ENCODE data around the gene CRTAC1.
A peak's percentile ranks its signal among the peaks of the same experiment; 100 is the strongest.

The CRTAC1 gene

GRCh38 chr10:98029149-98030092 lies 1.0 kb downstream of the CRTAC1 start (continued):
- TF ChIP-seq POU6F1 (CRISPR knock-in tag; IDR thresholded peaks at IDR 0.05; ENCODE audit: borderline replicate concordance, low read depth) = no peak
- no peak for TF ChIP-seq PPARA (CRISPR knock-in tag; IDR thresholded peaks at IDR 0.05; ENCODE audit: borderline replicate concordance)
- TF ChIP-seq TOX (CRISPR knock-in tag; IDR thresholded peaks at IDR 0.05; ENCODE audit: borderline replicate concordance) = no peak
- no peak for TF ChIP-seq CREB5 (CRISPR knock-in tag; IDR thresholded peaks at IDR 0.05; ENCODE audit: low read depth)
- TF ChIP-seq ZFP3 (CRISPR knock-in tag; IDR thresholded peaks at IDR 0.05) = no peak

GRCh38 chr10:98028168-98028770 lies 2.2 kb downstream of the CRTAC1 start:
- no peak for TF ChIP-seq RARB (CRISPR knock-in tag; IDR thresholded peaks at IDR 0.05)
- peak; percentile 57 for ATAC-seq

- no peak for ATAC-seq
- TF ChIP-seq ZFP3 (CRISPR knock-in tag; IDR thresholded peaks at IDR 0.05) (no peak), ARNTL (CRISPR knock-in tag; IDR thresholded peaks at IDR 0.05; ENCODE audit: borderline replicate concordance, low read depth) (no peak), ZNF565 (CRISPR knock-in tag; conservative IDR thresholded peaks at IDR 0.05; ENCODE audit: low read depth) (no peak), SNAI2 (CRISPR knock-in tag; IDR thresholded peaks at IDR 0.05) (no peak), PATZ1 (CRISPR knock-in tag; IDR thresholded peaks at IDR 0.05; ENCODE audit: borderline replicate concordance) (no peak)
Measured at GRCh38 chr10:98023024-98023423, 7.4 kb downstream of the CRTAC1 start.

DNA sequence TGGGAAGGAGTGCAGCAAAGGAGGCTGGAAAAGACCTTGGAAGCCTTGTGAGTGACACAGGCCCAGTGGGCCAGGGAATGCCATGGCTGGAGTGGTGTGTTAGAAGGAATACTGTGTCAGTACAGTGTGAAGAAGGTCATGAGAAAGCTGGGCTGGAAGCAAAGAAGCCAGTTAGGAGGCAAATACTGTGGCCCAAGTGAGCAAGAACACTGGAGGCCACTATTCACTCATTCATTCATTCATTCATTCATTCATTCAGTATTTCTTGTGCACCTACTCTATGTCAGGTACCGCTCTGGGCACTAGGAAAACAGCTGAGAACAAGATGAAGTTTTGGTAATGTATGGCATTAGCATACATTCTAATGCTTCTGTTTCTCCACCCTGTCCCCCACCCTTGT lies 9.6 kb downstream of the CRTAC1 start:
- TF ChIP-seq CSDC2 (CRISPR knock-in tag; IDR thresholded peaks at IDR 0.05) = no peak
- no peak for TF ChIP-seq POU6F1 (CRISPR knock-in tag; IDR thresholded peaks at IDR 0.05; ENCODE audit: borderline replicate concordance, low read depth)
- no peak for TF ChIP-seq ZNF565 (CRISPR knock-in tag; conservative IDR thresholded peaks at IDR 0.05; ENCODE audit: low read depth)
- no peak for TF ChIP-seq PATZ1 (CRISPR knock-in tag; IDR thresholded peaks at IDR 0.05; ENCODE audit: borderline replicate concordance)
- no peak for TF ChIP-seq ZNF8 (CRISPR knock-in tag; IDR thresholded peaks at IDR 0.05)
- ATAC-seq = no peak

DNA sequence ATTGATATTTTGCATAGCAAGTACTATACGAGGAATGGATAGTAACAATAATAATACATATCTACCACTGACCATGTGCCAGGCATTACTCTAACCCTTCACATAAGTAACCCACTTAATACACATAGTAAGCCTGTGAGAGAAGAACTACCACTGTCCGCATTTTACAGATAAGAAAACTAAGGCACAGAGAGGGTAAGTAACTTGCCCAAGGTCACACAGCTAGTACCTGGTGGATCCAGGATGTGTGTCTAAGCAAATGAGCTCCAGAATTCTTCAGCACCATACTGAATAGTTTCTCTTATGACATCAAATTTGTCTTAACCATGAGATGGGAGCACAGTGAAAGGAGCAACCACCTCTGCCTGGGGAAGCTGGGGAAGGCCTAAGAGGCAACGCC lies 10.2 kb downstream of the CRTAC1 start:
- no peak for ATAC-seq
- no peak for TF ChIP-seq RARB (CRISPR knock-in tag; IDR thresholded peaks at IDR 0.05)
- TF ChIP-seq OSR1 (CRISPR knock-in tag; IDR thresholded peaks at IDR 0.05) = no peak
- no peak for TF ChIP-seq CREB5 (CRISPR knock-in tag; IDR thresholded peaks at IDR 0.05; ENCODE audit: low read depth)
- no peak for TF ChIP-seq SNAI2 (CRISPR knock-in tag; IDR thresholded peaks at IDR 0.05)
- TF ChIP-seq TCF4 (CRISPR knock-in tag; IDR thresholded peaks at IDR 0.05; ENCODE audit: borderline replicate concordance) = no peak
- no peak for TF ChIP-seq GLIS3 (CRISPR knock-in tag; IDR thresholded peaks at IDR 0.05)
- no peak for TF ChIP-seq PPARA (CRISPR knock-in tag; IDR thresholded peaks at IDR 0.05; ENCODE audit: borderline replicate concordance)
- TF ChIP-seq CSDC2 (CRISPR knock-in tag; IDR thresholded peaks at IDR 0.05) = no peak
- no peak for TF ChIP-seq TOX (CRISPR knock-in tag; IDR thresholded peaks at IDR 0.05; ENCODE audit: borderline replicate concordance)
- TF ChIP-seq ZNF70 (CRISPR knock-in tag; IDR thresholded peaks at IDR 0.05) = no peak
- TF ChIP-seq ZFP30 (CRISPR knock-in tag; IDR thresholded peaks at IDR 0.05) = no peak
- TF ChIP-seq ESRRG (CRISPR knock-in tag; IDR thresholded peaks at IDR 0.05) = no peak
- no peak for TF ChIP-seq ZNF8 (CRISPR knock-in tag; IDR thresholded peaks at IDR 0.05)
- no peak for TF ChIP-seq ZC3H10 (CRISPR knock-in tag; IDR thresholded peaks at IDR 0.05)
- no peak for TF ChIP-seq POU6F1 (CRISPR knock-in tag; IDR thresholded peaks at IDR 0.05; ENCODE audit: borderline replicate concordance, low read depth)

Data from SK-N-SH treated with all-trans-retinoic acid at 6 μM for 48 hours (cell line).